Measurements from ENCODE around the gene WRAP53.

Gene WRAP53

GRCh38 chr17:7684851-7685532 lies 3.3 kb upstream of the WRAP53 start:
- no peak for DNase-seq

GRCh38 chr17:7685533-7686221 lies 2.6 kb upstream of the WRAP53 start:
- peak; percentile 90 for DNase-seq

- DNase-seq: peak; percentile 70
Observed at GRCh38 chr17:7686222-7687071, 1.8 kb upstream of the WRAP53 start.

- DNase-seq: peak; percentile 82
Observed at GRCh38 chr17:7687072-7687907, 987 bp upstream of the WRAP53 start, which contains the start of gene TP53. TSS of gene TP53 (minus strand) at chr17:7687490. CDS start at chr17:7676594, 10,896 bp downstream.

GRCh38 chr17:7688808-7689316 lies 585 bp downstream of the WRAP53 start:
- DNase-seq: no peak

GRCh38 chr17:7695586-7695985 lies 7.3 kb downstream of the WRAP53 start:
- no peak for DNase-seq

GRCh38 chr17:7697828-7698588 lies 9.7 kb downstream of the WRAP53 start:
- no peak for DNase-seq

GRCh38 chr17:7700510-7700909 lies 12.2 kb downstream of the WRAP53 start:
- DNase-seq: no peak

- no peak for DNase-seq
Observed at GRCh38 chr17:7701681-7702080, 13.4 kb downstream of the WRAP53 start.

GRCh38 chr17:7702776-7703175 lies 14.5 kb downstream of the WRAP53 start:
- DNase-seq: no peak

- no peak for DNase-seq
Observed at GRCh38 chr17:7703584-7704479, 15.6 kb downstream of the WRAP53 start.

GRCh38 chr17:7704601-7705268 lies 16.5 kb downstream of the WRAP53 start, which contains the start of gene EFNB3:
TSS of gene EFNB3 (plus strand) at chr17:7705202. CDS start at chr17:7705599, 397 bp downstream.
- DNase-seq: no peak

- DNase-seq: no peak
Observed at GRCh38 chr17:7705269-7706255, 17.3 kb downstream of the WRAP53 start.

- DNase-seq: no peak
Observed at GRCh38 chr17:7706631-7707354, 18.5 kb downstream of the WRAP53 start.

- DNase-seq: no peak
Observed at GRCh38 chr17:7707446-7707845, 19.2 kb downstream of the WRAP53 start.

GRCh38 chr17:7707858-7708750 lies 19.8 kb downstream of the WRAP53 start:
- DNase-seq: no peak

GRCh38 chr17:7709031-7709430 lies 20.8 kb downstream of the WRAP53 start:
- no peak for DNase-seq

Data from HCEC 1CT (cell line).